HFFc6 (cell line): Measurements from ENCODE around the gene GALNT10. TPM values are rescaled to one million over a fixed set of nuclear protein-coding genes. Genes with fewer than 3 reads are reported as not detected.

Experiments used
- DNase-seq: peaks from one replicate; pipeline ENCODE4 v3.0.0-alpha.2; 2018
- H3K27ac Mint-ChIP-seq: 2 replicates; pipeline ENCODE4 v1.8.0; 2020; ENCODE audit warnings: mild to moderate bottlenecking, mixed read lengths
- H3K27me3 Mint-ChIP-seq: 2 replicates; pipeline ENCODE4 v1.8.0; 2021; ENCODE audit warnings: mild to moderate bottlenecking, moderate library complexity, mixed read lengths; ENCODE audit not compliant: insufficient read depth
- H3K36me3 Mint-ChIP-seq: 2 replicates; pipeline ENCODE4 v1.8.0; 2021; ENCODE audit warnings: low read depth, mixed read lengths
- H3K4me1 Mint-ChIP-seq: 2 replicates; pipeline ENCODE4 v1.8.0; 2020; ENCODE audit warnings: low read depth, mixed read lengths
- H3K4me3 Mint-ChIP-seq: 2 replicates; pipeline ENCODE4 v1.8.0; 2020; ENCODE audit warnings: mild to moderate bottlenecking, moderate library complexity, mixed read lengths
- H3K9me3 Mint-ChIP-seq: 2 replicates; pipeline ENCODE4 v1.8.0; 2020; ENCODE audit warnings: mild to moderate bottlenecking, mixed read lengths
- CTCF ChIP-seq: fragments of 200-600 bp; sonication (generic); IDR thresholded peaks from 2 replicates; pipeline ENCODE4 v1.5.0; 2021; ENCODE audit warnings: antibody characterized with exemption, mild to moderate bottlenecking
- total RNA-seq, 6 experiments: library from RNA; stranded (reverse); fragmentation: NEBNext Ultra II Directional; extraction: Animal tissue kit (Norgen Biotek cat#: 25700); gene quantifications; 2 replicates in 1 of 6; 3 replicates in 5 of 6; pipeline ENCODE4 v1.2.3, GENCODE V29; 2021

GALNT10 gene
- total RNA-seq, 6 experiments from 2014 or later: 129 to 161 (median 157) TPM

- Mint-ChIP-seq H3K36me3 (peaks cover 6% of the 10 kb centered on the region), H3K4me1 (peaks cover 39% of the 10 kb centered on the region), H3K27me3 (peaks cover 1% of the 10 kb centered on the region), H3K9me3 (no peaks in the 10 kb centered on the region), H3K4me3 (no peak overlapping the region), H3K27ac (no peak overlapping the region)
- TF ChIP-seq CTCF: no peak
- no peak for DNase-seq
Observed at GRCh38 chr5:154400678-154401077, 210.1 kb downstream of the GALNT10 start.

- Mint-ChIP-seq H3K9me3 (no peaks in the 10 kb centered on the region), H3K27ac (no peak overlapping the region), H3K4me1 (peaks cover 46% of the 10 kb centered on the region), H3K36me3 (no peaks in the 10 kb centered on the region; the same call in 1 of the 2 replicates), H3K4me3 (no peak overlapping the region), H3K27me3 (peaks cover 1% of the 10 kb centered on the region; the same call in 1 of the 2 replicates)
- no peak for TF ChIP-seq CTCF
- no peak for DNase-seq
Observed at GRCh38 chr5:154401355-154401754, 210.8 kb downstream of the GALNT10 start.

- DNase-seq: no peak
- Mint-ChIP-seq H3K27ac (no peak overlapping the region; the same call in none of the 2 replicates), H3K9me3 (no peaks in the 10 kb centered on the region), H3K36me3 (no peaks in the 10 kb centered on the region), H3K27me3 (peaks cover 1% of the 10 kb centered on the region; the same call in 1 of the 2 replicates), H3K4me1 (peaks cover 50% of the 10 kb centered on the region), H3K4me3 (no peak overlapping the region)
- TF ChIP-seq CTCF: no peak
Observed at GRCh38 chr5:154401931-154402330, 211.4 kb downstream of the GALNT10 start.

- DNase-seq: no peak
- H3K9me3 Mint-ChIP-seq: no peaks in the 10 kb centered on the region
- H3K27ac Mint-ChIP-seq: peak overlapping the region; percentile 19; the same call in 1 of the 2 replicates
- no peak for TF ChIP-seq CTCF
- peaks cover 53% of the 10 kb centered on the region for H3K4me1 Mint-ChIP-seq
- no peak overlapping the region for H3K4me3 Mint-ChIP-seq
- H3K27me3 Mint-ChIP-seq: peaks cover 1% of the 10 kb centered on the region
- no peaks in the 10 kb centered on the region for H3K36me3 Mint-ChIP-seq
Observed at GRCh38 chr5:154402611-154403010, 212.1 kb downstream of the GALNT10 start.

- Mint-ChIP-seq H3K27ac (peak overlapping the region; percentile 19; the same call in 1 of the 2 replicates), H3K36me3 (no peaks in the 10 kb centered on the region), H3K27me3 (peaks cover 1% of the 10 kb centered on the region), H3K9me3 (no peaks in the 10 kb centered on the region), H3K4me1 (peaks cover 53% of the 10 kb centered on the region), H3K4me3 (no peak overlapping the region)
- no peak for TF ChIP-seq CTCF
- no peak for DNase-seq
Observed at GRCh38 chr5:154403234-154403633, 212.7 kb downstream of the GALNT10 start.
